Measurements from ENCODE around the gene PLEKHN1. TPM values are rescaled to one million over a fixed set of nuclear protein-coding genes. Genes with fewer than 3 reads are reported as not detected.
A peak's percentile ranks its signal among the peaks of the same experiment; 100 is the strongest.
"Not testable (repeated sequence)": the region's sequence is repeated elsewhere in the genome, so short reads cannot be mapped to it uniquely, and the experiment has no call there.

The PLEKHN1 gene
- total RNA-seq, 1 donor from 2014 or later, result 15.2 TPM

DNA sequence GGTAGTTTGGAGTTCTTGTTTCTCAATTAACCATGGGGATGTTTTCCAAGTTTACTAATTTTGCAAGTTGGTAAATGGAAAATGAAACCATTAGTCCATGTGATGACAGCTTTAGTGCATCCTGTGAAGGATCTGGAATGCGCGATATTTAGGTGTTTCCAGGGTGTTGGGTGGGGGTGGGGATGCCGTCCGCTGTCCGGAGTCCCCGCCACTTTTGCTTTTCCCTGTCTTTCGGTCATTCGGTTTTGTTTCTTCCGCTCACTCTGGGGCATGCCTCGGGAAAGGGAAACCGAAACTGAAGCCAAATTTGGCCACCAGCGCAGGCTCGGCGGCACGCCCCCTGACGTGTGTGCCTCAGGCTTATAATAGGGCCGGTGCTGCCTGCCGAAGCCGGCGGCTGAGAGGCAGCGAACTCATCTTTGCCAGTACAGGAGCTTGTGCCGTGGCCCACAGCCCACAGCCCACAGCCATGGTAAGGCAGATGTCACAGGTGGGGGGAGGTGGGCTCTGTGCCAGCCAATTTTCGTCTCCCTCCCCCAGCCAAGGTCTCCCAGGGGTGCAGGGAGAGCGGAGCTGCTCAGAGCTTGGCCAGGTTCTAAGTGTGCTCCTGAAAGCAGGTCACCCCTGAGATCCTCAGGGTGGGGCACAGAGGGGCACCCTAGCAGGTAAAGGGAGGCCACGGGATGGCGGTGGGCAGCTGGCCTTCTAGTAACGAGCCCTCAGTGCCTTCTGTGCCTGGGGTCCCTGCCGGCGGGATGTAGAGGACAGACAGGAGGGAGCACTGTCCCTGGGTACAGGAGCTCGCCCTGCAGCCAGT lies 47.0 kb downstream of the PLEKHN1 start, which contains the start of gene ISG15:
TSS of gene ISG15 (plus strand) at position 393 of the 817 bp plus-strand sequence. CDS start at position 470, 77 bp downstream.
- DNase-seq (ENCODE audit: extremely low spot score in 2 of 2), result no peak

DNA sequence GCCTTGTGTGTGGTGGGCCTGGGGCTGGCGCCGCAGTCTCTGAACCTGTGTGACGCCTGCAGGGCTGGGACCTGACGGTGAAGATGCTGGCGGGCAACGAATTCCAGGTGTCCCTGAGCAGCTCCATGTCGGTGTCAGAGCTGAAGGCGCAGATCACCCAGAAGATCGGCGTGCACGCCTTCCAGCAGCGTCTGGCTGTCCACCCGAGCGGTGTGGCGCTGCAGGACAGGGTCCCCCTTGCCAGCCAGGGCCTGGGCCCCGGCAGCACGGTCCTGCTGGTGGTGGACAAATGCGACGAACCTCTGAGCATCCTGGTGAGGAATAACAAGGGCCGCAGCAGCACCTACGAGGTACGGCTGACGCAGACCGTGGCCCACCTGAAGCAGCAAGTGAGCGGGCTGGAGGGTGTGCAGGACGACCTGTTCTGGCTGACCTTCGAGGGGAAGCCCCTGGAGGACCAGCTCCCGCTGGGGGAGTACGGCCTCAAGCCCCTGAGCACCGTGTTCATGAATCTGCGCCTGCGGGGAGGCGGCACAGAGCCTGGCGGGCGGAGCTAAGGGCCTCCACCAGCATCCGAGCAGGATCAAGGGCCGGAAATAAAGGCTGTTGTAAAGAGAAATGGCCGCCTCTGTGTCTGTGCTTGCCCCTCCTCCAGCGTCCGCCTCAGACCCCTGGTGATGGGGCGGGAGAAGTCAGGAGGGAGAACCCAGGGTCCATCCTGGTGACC lies 47.8 kb downstream of the PLEKHN1 start:
- DNase-seq (ENCODE audit: extremely low spot score in 2 of 2), result no peak
- no peaks in the 10 kb centered on the region for H3K9me3 ChIP-seq
- no peak for TF ChIP-seq POLR2A (IDR thresholded peaks at IDR 0.05)
- no peak for TF ChIP-seq POLR2AphosphoS5 (IDR thresholded peaks at IDR 0.05; ENCODE audit: insufficient read depth in 1 of 2, low read depth in 1 of 2)
- TF ChIP-seq, protein P1, sequence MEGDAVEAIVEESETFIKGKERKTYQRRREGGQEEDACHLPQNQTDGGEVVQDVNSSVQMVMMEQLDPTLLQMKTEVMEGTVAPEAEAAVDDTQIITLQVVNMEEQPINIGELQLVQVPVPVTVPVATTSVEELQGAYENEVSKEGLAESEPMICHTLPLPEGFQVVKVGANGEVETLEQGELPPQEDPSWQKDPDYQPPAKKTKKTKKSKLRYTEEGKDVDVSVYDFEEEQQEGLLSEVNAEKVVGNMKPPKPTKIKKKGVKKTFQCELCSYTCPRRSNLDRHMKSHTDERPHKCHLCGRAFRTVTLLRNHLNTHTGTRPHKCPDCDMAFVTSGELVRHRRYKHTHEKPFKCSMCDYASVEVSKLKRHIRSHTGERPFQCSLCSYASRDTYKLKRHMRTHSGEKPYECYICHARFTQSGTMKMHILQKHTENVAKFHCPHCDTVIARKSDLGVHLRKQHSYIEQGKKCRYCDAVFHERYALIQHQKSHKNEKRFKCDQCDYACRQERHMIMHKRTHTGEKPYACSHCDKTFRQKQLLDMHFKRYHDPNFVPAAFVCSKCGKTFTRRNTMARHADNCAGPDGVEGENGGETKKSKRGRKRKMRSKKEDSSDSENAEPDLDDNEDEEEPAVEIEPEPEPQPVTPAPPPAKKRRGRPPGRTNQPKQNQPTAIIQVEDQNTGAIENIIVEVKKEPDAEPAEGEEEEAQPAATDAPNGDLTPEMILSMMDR (IDR thresholded peaks at IDR 0.05), result no peak
- no peaks in the 10 kb centered on the region for H3K36me3 ChIP-seq
- H3K27ac ChIP-seq, result peak overlapping the region; percentile 84
- no peaks in the 10 kb centered on the region for H3K27me3 ChIP-seq
- peak overlapping the region; percentile 66 to 88 for H3K4me3 ChIP-seq
- H3K4me1 ChIP-seq, result peaks cover 26% of the 10 kb centered on the region
- intact Hi-C loops (cut with DNase I), result no loop called here

More for the DNA sequence above, 47.0 kb downstream of the PLEKHN1 start, which contains the start of gene ISG15:
- no peaks in the 10 kb centered on the region for H3K27me3 ChIP-seq
- peak within 1 kb of the TSS; percentile 84 for H3K27ac ChIP-seq
- TF ChIP-seq, protein P1 (IDR thresholded peaks at IDR 0.05), result no peak
- TF ChIP-seq POLR2AphosphoS5 (IDR thresholded peaks at IDR 0.05; ENCODE audit: insufficient read depth in 1 of 2, low read depth in 1 of 2), result peak; percentile 96
- peak in 1 of 2 donors; percentile 74 for TF ChIP-seq POLR2A (IDR thresholded peaks at IDR 0.05)
- no peaks in the 10 kb centered on the region for H3K36me3 ChIP-seq
- peaks cover 22% of the 10 kb centered on the region for H3K4me1 ChIP-seq
- peak within 1 kb of the TSS; percentile 66 to 88 for H3K4me3 ChIP-seq
- no peaks in the 10 kb centered on the region for H3K9me3 ChIP-seq
- intact Hi-C loops (cut with DNase I), result no loop called here

DNA sequence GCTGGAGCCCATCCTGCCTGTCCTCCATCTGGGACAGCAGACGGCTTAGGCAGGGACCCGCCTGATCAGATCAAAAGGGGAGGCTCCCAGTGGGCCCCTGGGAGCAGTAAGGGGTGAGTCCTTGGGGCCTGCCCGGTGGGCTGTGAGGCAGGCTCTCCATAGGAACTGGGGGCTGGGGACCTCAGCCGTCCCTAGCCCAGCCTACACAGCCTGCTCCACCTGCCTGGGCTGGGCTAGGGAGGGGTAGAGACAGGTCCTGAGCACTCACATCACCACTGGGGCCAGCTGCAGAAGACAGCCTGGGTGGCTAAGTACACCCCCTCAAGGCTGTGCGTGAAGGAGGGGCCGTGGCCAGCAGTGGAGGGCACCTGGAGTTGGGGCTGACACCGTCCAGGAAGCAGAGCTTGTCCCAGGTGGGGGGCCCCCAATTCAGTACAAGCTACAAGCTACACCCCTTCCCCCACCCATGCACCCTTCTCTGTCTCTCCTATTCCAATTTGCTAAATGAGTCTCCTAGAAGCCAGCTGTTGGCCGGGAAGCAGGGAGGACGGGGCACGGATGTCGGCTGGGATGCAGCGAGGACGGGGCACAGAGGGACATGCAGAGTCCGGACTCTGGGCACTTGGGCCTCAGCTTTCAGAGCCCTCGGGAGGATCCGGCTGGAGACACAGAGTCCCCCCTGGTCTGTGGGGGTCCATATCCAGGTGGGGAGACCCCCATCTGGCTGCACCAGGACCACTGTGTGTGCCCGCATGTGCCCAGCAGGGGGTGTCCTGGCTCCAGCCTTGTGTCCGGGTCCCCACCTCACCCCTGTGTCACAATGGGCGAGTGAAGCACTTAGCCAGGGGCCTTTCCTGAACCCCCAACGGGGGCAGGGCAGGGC lies 48.8 kb downstream of the PLEKHN1 start:
- intact Hi-C loops (cut with DNase I), result no loop called here
- H3K27me3 ChIP-seq, result no peaks in the 10 kb centered on the region
- H3K9me3 ChIP-seq, result no peaks in the 10 kb centered on the region
- H3K36me3 ChIP-seq, result no peaks in the 10 kb centered on the region
- TF ChIP-seq POLR2AphosphoS5 (IDR thresholded peaks at IDR 0.05; ENCODE audit: insufficient read depth in 1 of 2, low read depth in 1 of 2), result no peak
- H3K27ac ChIP-seq, result peak overlapping the region; percentile 84
- peaks cover 28% of the 10 kb centered on the region for H3K4me1 ChIP-seq
- H3K4me3 ChIP-seq, result no peak overlapping the region
- no peak for DNase-seq (ENCODE audit: extremely low spot score in 2 of 2)

DNA sequence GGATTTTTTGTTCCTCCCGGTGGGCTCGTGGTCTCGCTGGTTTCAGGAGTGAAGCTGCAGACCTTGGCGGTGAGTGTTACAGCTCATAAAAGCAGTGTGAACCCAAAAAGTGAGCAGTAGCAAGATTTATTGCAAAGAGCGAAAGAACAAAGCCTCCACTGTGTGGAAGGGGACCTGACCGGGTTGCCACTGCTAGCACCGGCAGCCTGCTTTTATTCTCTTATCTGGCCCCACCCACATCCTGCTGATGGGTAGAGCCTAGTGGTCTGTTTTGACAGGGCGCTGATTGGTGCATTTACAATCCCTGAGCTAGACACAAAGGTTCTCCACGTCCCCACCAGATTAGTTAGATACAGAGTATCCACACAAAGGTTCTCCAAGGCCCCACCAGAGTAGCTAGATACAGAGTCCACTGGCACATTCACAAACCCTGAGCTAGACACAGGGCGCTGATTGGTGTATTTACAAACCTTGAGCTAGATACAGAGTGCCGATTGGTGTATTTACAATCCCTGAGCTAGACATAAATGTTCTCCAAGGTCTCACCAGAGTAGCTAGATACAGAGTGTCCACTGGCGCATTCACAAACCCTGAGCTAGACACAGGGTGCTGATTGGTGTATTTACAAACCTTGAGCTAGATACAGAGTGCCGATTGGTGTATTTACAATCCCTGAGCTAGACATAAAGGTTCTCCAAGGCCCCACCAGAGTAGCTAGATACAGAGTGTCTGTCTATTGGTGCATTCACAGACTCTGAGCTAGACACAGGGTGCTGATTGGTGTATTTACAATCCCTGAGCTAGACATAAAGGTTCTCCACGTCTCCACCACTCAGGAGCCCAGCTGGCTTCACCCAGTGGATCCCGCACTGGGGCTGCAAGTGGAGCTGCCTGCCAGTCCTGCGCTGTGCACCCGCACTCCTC lies 51.4 kb downstream of the PLEKHN1 start:
- H3K4me1 ChIP-seq, result peaks cover 41% of the 10 kb centered on the region
- intact Hi-C loops (cut with DNase I); H3K9me3 ChIP-seq; H3K27ac ChIP-seq; H3K36me3 ChIP-seq; H3K4me3 ChIP-seq; DNase-seq (ENCODE audit: extremely low spot score in 2 of 2); H3K27me3 ChIP-seq: not testable (repeated sequence)

DNA sequence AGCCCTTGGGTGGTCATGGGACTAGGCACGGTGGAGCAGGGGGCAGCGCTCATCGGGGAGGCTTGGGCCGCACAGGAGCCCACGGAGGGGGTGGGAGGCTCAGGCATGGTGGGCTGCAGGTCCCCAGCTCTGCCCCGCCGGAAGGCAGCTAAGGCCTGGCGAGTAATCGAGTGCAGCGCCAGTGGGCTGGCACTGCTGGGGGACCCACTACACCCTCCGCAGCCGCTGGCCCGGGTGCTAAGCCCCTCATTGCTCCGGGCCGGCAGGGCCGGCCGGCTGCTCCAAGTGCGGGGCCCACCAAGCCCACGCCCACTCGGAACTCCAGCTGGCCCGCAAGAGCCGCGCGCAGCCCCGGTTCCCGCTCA lies 52.0 kb downstream of the PLEKHN1 start:
- H3K27ac ChIP-seq; H3K27me3 ChIP-seq; H3K4me3 ChIP-seq; H3K9me3 ChIP-seq; H3K36me3 ChIP-seq; intact Hi-C loops (cut with DNase I); DNase-seq (ENCODE audit: extremely low spot score in 2 of 2): not testable (repeated sequence)
- H3K4me1 ChIP-seq, result peaks cover 39% of the 10 kb centered on the region

Data from vagina (tissue), 2 donors.